ENCODE measurements around the gene UBASH3B. TPM values are rescaled to one million over a fixed set of nuclear protein-coding genes. Genes with fewer than 3 reads are reported as not detected.

The UBASH3B gene
- total RNA-seq, 2 experiments from 2014 or later = 24.5 to 28.6 TPM

DNA sequence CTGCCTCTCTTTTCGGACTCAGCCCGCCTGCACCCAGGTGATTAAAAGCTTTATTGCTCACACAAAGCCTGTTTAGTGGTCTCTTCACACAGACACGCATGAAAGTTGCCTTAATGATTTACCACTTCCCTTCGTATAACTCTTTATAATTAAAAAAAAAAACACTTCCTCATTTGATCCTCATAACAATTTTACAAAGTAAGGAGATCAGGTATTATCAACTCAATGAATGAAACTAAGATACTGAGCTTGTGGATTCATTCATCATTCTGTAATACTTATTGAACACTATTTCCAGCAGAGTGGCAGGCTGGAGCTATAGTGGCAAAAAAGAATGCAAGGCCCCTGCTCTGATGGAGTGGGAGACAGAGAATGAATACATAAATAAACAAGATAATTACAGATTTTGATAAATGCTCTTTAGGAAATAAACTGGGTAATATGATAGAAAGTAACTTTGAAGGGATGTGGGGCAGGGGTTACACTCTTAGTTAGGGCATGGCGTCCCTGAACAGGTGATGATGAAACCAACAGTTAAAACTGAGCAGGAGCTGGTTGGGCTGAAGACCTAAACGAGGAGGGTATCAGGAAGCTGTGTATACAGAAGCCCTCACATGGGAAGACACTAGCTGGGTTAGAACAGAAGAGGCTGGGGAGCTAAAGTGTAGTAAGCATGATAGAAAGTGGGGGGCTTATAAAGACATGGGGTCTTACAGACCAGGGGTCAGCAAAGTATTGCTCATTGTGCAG, 177.4 kb downstream of the UBASH3B start:
- TF ChIP-seq, protein P1, sequence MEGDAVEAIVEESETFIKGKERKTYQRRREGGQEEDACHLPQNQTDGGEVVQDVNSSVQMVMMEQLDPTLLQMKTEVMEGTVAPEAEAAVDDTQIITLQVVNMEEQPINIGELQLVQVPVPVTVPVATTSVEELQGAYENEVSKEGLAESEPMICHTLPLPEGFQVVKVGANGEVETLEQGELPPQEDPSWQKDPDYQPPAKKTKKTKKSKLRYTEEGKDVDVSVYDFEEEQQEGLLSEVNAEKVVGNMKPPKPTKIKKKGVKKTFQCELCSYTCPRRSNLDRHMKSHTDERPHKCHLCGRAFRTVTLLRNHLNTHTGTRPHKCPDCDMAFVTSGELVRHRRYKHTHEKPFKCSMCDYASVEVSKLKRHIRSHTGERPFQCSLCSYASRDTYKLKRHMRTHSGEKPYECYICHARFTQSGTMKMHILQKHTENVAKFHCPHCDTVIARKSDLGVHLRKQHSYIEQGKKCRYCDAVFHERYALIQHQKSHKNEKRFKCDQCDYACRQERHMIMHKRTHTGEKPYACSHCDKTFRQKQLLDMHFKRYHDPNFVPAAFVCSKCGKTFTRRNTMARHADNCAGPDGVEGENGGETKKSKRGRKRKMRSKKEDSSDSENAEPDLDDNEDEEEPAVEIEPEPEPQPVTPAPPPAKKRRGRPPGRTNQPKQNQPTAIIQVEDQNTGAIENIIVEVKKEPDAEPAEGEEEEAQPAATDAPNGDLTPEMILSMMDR (IDR thresholded peaks at IDR 0.05) = no peak
- Histone ChIP-seq H3K4me3 (ENCODE audit: low read length) (no peak overlapping the region), H3K36me3 (ENCODE audit: insufficient read depth, low read length) (no peaks in the 10 kb centered on the region), H3K27ac (ENCODE audit: low read depth in 1 of 2, low read length in 2 of 2) (no peak overlapping the region), H3K4me1 (ENCODE audit: insufficient read depth, low read length) (peaks cover 4% of the 10 kb centered on the region), H3K9me3 (ENCODE audit: control insufficient read depth in 1 of 2, insufficient read depth in 1 of 2, low read length in 2 of 2) (no peaks in the 10 kb centered on the region), H3K27me3 (ENCODE audit: control insufficient read depth in 1 of 2, insufficient read depth in 2 of 2, low read length in 2 of 2) (no peaks in the 10 kb centered on the region)
- Mint-ChIP-seq H3K9me3 (no peaks in the 10 kb centered on the region), H3K36me3 (ENCODE audit: low read depth) (no peaks in the 10 kb centered on the region), H3K4me1 (ENCODE audit: low read depth) (peaks cover 11% of the 10 kb centered on the region), H3K27me3 (no peaks in the 10 kb centered on the region), H3K27ac (peak overlapping the region; percentile 3), H3K4me3 (peak overlapping the region; percentile 12)
- CTCF ChIA-PET = interaction anchor here (0.7 to 1.5 kb wide), 3 partner anchors 15 to 414 kb away, joined by 3 to 4 read pairs (median 3); no protein-coding TSS in a partner anchor
- intact Hi-C loops (cut with DNase I, micrococcal nuclease) = no loop called here
- ATAC-seq (ENCODE audit: poor library complexity) = no peak
- DNase-seq = peak in 1 of 14 experiments; percentile 33
- POLR2A ChIA-PET = interaction anchor here (0.6 to 1.5 kb wide), 4 partner anchors 10 to 21 kb away, joined by 3 to 9 read pairs (median 4); no protein-coding TSS in a partner anchor

DNA sequence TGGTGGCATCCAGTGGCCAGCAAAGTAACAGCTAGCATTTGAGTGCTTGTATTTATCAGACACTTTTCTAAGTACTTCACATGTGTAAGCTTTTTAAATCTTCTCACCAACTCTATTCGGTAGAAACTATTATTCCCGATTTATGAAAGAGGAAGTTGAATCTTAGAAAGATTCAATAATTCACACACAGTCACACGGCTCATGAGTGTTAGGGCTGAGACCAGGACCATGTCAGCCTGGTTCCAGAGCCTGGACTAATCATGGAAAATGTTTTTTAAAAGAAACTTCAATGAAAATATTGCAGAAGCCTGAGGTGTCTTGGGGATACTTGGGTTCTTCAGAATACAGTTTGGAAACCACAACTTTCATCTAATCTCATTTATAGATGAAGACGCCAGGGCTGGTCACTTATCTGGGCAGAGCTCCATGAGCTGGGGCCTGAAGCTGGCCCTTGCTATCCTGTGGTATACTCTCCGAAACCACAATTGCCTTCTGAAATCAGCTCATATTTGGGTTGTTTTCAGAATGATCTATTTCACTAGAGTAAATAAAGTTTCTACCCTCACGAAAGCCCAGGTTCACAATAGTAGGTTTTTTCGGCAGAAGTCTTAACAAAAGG, 178.4 kb downstream of the UBASH3B start:
- Mint-ChIP-seq H3K36me3 (ENCODE audit: low read depth) (no peaks in the 10 kb centered on the region), H3K9me3 (no peaks in the 10 kb centered on the region), H3K27ac (no peak overlapping the region), H3K4me1 (ENCODE audit: low read depth) (peaks cover 19% of the 10 kb centered on the region), H3K4me3 (no peak overlapping the region), H3K27me3 (no peaks in the 10 kb centered on the region)
- DNase-seq (no peak), ATAC-seq (ENCODE audit: poor library complexity) (no peak)
- Histone ChIP-seq H3K27me3 (ENCODE audit: control insufficient read depth in 1 of 2, insufficient read depth in 2 of 2, low read length in 2 of 2) (no peaks in the 10 kb centered on the region), H3K27ac (ENCODE audit: low read depth in 1 of 2, low read length in 2 of 2) (no peak overlapping the region), H3K4me3 (ENCODE audit: low read length) (no peak overlapping the region), H3K9me3 (ENCODE audit: control insufficient read depth in 1 of 2, insufficient read depth in 1 of 2, low read length in 2 of 2) (no peaks in the 10 kb centered on the region), H3K36me3 (ENCODE audit: insufficient read depth, low read length) (no peaks in the 10 kb centered on the region), H3K4me1 (ENCODE audit: insufficient read depth, low read length) (peaks cover 4% of the 10 kb centered on the region)
- TF ChIP-seq, protein P1 (IDR thresholded peaks at IDR 0.05) = no peak
- CTCF ChIA-PET = interaction anchor here (1.5 kb wide), 1 partner anchor 16 kb away, joined by 3 read pairs; no protein-coding TSS in a partner anchor
- POLR2A ChIA-PET = interaction anchor here (0.5 kb wide), 1 partner anchor 98 kb away, joined by 3 read pairs; no protein-coding TSS in a partner anchor
- intact Hi-C loops (cut with DNase I, micrococcal nuclease) = no loop called here

DNA sequence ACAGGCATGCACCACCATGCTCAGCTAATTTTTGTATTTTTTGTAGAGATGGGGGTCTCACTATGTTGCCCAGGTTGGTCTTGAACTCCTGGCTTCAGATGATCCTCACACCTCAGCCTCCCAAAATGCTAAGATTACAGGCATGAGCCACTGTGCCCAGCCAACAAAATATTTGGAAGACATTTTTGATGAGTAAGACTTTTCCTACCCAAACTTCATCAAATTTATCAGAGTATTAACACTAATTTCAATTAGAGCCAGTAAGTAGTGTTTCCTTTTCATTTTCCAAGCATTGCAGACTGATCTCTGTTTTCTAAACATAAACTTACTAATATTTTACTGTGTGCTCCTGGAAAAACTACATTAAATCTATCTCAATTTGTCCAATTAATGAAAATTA, 181.4 kb downstream of the UBASH3B start:
- CTCF ChIA-PET = no interaction called here
- POLR2A ChIA-PET = no interaction called here
- no peak overlapping the region for H3K27ac Mint-ChIP-seq

More for the DNA sequence above, 181.4 kb downstream of the UBASH3B start:
- Mint-ChIP-seq H3K27me3 (no peaks in the 10 kb centered on the region), H3K4me1 (ENCODE audit: low read depth) (peaks cover 23% of the 10 kb centered on the region), H3K36me3 (ENCODE audit: low read depth) (no peaks in the 10 kb centered on the region), H3K4me3 (no peak overlapping the region), H3K9me3 (no peaks in the 10 kb centered on the region)
- H3K36me3 ChIP-seq (ENCODE audit: insufficient read depth, low read length) = no peaks in the 10 kb centered on the region
- H3K4me1 ChIP-seq (ENCODE audit: insufficient read depth, low read length) = peaks cover 4% of the 10 kb centered on the region
- H3K4me3 ChIP-seq (ENCODE audit: low read length) = no peak overlapping the region
- no peaks in the 10 kb centered on the region for H3K27me3 ChIP-seq (ENCODE audit: control insufficient read depth in 1 of 2, insufficient read depth in 2 of 2, low read length in 2 of 2)
- H3K27ac ChIP-seq (ENCODE audit: low read depth in 1 of 2, low read length in 2 of 2) = no peak overlapping the region
- ATAC-seq (ENCODE audit: poor library complexity) (no peak), DNase-seq (no peak)
- TF ChIP-seq, protein P1 (IDR thresholded peaks at IDR 0.05) = no peak
- intact Hi-C loops (cut with DNase I, micrococcal nuclease) = no loop called here
- H3K9me3 ChIP-seq (ENCODE audit: control insufficient read depth in 1 of 2, insufficient read depth in 1 of 2, low read length in 2 of 2) = no peaks in the 10 kb centered on the region

All from CD4-positive, alpha-beta T cell (primary cell).